ENCODE measurements around the gene PTPRT.

PTPRT gene

DNA sequence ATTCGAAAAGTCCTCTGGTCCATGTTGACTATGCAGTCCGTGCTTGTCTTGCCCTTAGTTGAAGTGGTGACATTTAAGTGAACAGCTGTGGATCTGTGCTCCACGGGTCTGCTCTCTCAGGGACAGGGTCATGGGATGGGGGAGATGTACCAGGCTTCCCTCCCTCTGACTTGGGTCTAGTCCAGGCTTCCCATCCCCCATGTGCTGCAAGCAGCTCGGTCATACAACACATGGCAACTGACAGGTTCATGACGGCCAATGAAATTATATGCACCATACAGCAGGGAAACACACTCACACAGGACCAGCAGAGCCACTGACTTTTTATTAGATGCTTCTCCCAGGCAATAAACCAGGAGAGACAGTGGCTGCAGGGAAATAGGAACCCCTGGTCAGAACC, 201.4 kb downstream of the PTPRT start:
- H3K4me2 ChIP-seq (ENCODE audit: insufficient read depth, low read length), result no peak overlapping the region
- no peak for DNase-seq

DNA sequence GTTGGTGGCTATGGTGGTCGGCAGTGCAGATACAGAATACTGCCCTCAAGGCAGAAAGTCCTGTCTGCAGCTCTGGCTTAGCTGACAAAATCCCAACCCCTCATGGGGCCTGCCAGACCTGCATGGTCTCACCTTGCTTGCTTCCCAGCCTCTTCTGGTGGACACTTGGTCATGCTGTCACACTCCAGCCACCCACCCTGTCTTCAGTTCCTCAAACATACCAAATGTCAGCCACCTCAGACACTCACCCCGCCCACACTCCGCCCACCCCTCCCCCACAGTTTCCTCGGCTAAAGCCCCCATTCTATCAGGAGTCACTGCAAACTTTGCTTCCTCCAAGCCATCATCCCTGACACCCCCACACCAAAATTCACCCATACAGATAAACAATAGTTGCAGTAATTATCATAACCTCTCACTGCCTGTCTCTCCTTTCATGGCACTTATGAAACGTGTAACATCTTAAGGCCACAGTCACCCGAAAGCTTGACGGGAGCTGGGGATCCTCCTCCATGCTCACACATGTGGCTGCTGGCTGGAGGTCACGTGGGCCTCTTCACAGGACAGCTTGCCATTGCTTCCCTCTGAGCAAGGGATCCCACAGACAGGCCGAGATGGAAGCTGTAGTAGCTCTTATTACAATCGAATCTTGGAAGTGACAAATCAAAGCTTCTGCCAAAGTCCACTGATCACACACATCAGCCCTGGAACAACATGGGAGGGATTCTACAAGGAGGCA, 202.2 kb downstream of the PTPRT start:
- no peak for TF ChIP-seq EZH2 (IDR thresholded peaks at IDR 0.05; ENCODE audit: borderline replicate concordance, low read depth, low read length, severe bottlenecking)
- TF ChIP-seq, protein P1, sequence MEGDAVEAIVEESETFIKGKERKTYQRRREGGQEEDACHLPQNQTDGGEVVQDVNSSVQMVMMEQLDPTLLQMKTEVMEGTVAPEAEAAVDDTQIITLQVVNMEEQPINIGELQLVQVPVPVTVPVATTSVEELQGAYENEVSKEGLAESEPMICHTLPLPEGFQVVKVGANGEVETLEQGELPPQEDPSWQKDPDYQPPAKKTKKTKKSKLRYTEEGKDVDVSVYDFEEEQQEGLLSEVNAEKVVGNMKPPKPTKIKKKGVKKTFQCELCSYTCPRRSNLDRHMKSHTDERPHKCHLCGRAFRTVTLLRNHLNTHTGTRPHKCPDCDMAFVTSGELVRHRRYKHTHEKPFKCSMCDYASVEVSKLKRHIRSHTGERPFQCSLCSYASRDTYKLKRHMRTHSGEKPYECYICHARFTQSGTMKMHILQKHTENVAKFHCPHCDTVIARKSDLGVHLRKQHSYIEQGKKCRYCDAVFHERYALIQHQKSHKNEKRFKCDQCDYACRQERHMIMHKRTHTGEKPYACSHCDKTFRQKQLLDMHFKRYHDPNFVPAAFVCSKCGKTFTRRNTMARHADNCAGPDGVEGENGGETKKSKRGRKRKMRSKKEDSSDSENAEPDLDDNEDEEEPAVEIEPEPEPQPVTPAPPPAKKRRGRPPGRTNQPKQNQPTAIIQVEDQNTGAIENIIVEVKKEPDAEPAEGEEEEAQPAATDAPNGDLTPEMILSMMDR (IDR thresholded peaks at IDR 0.05; ENCODE audit: borderline replicate concordance, extremely low read depth, low read length, poor library complexity, severe bottlenecking), result no peak
- DNase-seq (no peak), ATAC-seq (ENCODE audit: insufficient read depth, low read depth) (no peak)
- Histone ChIP-seq H3K4me1 (ENCODE audit: insufficient read depth, low read length) (no peaks in the 10 kb centered on the region), H3K36me3 (ENCODE audit: insufficient read depth, low read length) (no peaks in the 10 kb centered on the region), H3K27ac (ENCODE audit: low read length) (no peak overlapping the region), H3K9ac (ENCODE audit: low read depth, low read length) (no peak overlapping the region), H4K20me1 (ENCODE audit: insufficient read depth, low read length) (no peaks in the 10 kb centered on the region), H3K27me3 (ENCODE audit: insufficient read depth, low read length, poor library complexity) (no peaks in the 10 kb centered on the region), H3K9me3 (ENCODE audit: insufficient read depth, low read length, severe bottlenecking) (no peaks in the 10 kb centered on the region), H3K79me2 (ENCODE audit: insufficient read depth, low read length) (no peaks in the 10 kb centered on the region), H3K4me2 (ENCODE audit: insufficient read depth, low read length) (no peak overlapping the region), H2AFZ (ENCODE audit: low read depth, low read length) (no peak overlapping the region), H3K4me3 (ENCODE audit: low read depth in 1 of 2, low read length in 2 of 2) (no peak overlapping the region)

More for the DNA sequence above, 201.4 kb downstream of the PTPRT start:
- H3K27ac ChIP-seq (ENCODE audit: low read length), result no peak overlapping the region
- no peak overlapping the region for H3K9ac ChIP-seq (ENCODE audit: low read depth, low read length)
- H3K9me3 ChIP-seq (ENCODE audit: insufficient read depth, low read length, severe bottlenecking), result no peaks in the 10 kb centered on the region
- H3K4me3 ChIP-seq (ENCODE audit: low read depth in 1 of 2, low read length in 2 of 2), result no peak overlapping the region
- H3K79me2 ChIP-seq (ENCODE audit: insufficient read depth, low read length), result no peaks in the 10 kb centered on the region
- no peaks in the 10 kb centered on the region for H3K27me3 ChIP-seq (ENCODE audit: insufficient read depth, low read length, poor library complexity)
- TF ChIP-seq, protein P1 (IDR thresholded peaks at IDR 0.05; ENCODE audit: borderline replicate concordance, extremely low read depth, low read length, poor library complexity, severe bottlenecking), result no peak
- TF ChIP-seq EZH2 (IDR thresholded peaks at IDR 0.05; ENCODE audit: borderline replicate concordance, low read depth, low read length, severe bottlenecking), result no peak
- ATAC-seq (ENCODE audit: insufficient read depth, low read depth), result no peak
- no peaks in the 10 kb centered on the region for H3K36me3 ChIP-seq (ENCODE audit: insufficient read depth, low read length)
- no peaks in the 10 kb centered on the region for H4K20me1 ChIP-seq (ENCODE audit: insufficient read depth, low read length)
- H3K4me1 ChIP-seq (ENCODE audit: insufficient read depth, low read length), result no peaks in the 10 kb centered on the region
- no peak overlapping the region for H2AFZ ChIP-seq (ENCODE audit: low read depth, low read length)

DNA sequence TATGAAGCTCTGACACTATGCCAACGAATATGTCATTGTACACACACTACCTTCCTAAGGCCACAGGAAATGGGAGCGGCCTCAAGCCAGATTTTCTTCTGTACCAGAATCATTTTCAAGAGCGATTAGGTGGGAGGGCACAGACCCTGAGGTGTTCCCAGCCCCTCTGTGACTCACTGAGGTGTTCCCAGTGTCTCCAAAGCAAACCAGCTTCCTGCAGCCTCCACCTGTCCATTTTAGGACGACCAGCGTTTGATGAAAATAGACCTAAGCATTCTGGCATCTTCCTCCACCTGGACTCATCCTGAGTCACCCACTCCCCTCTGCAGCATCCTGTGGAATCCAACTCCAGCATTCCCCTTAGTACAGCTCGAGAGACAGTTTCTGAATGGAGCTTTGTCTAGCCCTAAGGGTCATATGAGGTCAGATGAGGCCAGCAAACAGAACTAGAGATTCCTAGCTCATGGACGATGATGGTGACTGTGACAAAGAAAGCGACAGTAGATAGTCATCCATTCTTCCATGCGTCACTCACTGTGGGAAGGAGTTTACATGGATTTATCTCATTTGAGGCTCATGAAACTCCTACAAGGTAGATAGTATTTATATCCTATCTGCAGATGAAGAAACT, 203.4 kb downstream of the PTPRT start:
- ATAC-seq (ENCODE audit: insufficient read depth, low read depth), result no peak
- no peak overlapping the region for H2AFZ ChIP-seq (ENCODE audit: low read depth, low read length)
- TF ChIP-seq, protein P1 (IDR thresholded peaks at IDR 0.05; ENCODE audit: borderline replicate concordance, extremely low read depth, low read length, poor library complexity, severe bottlenecking), result no peak
- TF ChIP-seq EZH2 (IDR thresholded peaks at IDR 0.05; ENCODE audit: borderline replicate concordance, low read depth, low read length, severe bottlenecking), result no peak
- H3K4me3 ChIP-seq (ENCODE audit: low read depth in 1 of 2, low read length in 2 of 2), result no peak overlapping the region
- H3K9ac ChIP-seq (ENCODE audit: low read depth, low read length), result no peak overlapping the region
- H3K4me2 ChIP-seq (ENCODE audit: insufficient read depth, low read length), result no peak overlapping the region
- no peak overlapping the region for H3K27ac ChIP-seq (ENCODE audit: low read length)
- H3K9me3 ChIP-seq (ENCODE audit: insufficient read depth, low read length, severe bottlenecking), result no peaks in the 10 kb centered on the region
- no peaks in the 10 kb centered on the region for H4K20me1 ChIP-seq (ENCODE audit: insufficient read depth, low read length)
- DNase-seq, result no peak
- no peaks in the 10 kb centered on the region for H3K4me1 ChIP-seq (ENCODE audit: insufficient read depth, low read length)
- H3K36me3 ChIP-seq (ENCODE audit: insufficient read depth, low read length), result no peaks in the 10 kb centered on the region
- no peaks in the 10 kb centered on the region for H3K79me2 ChIP-seq (ENCODE audit: insufficient read depth, low read length)
- H3K27me3 ChIP-seq (ENCODE audit: insufficient read depth, low read length, poor library complexity), result no peaks in the 10 kb centered on the region
